ENCODE data around the gene ARMC12.

ARMC12 gene

GRCh38 chr6:35776364-35777215, 39.8 kb downstream of the ARMC12 start, which contains the start of gene CLPSL2:
CLPSL2 (plus strand) TSS chr6:35776598; CDS start chr6:35776619, 21 bp downstream.
- no peak for DNase-seq (ENCODE audit: low read depth in 2 of 2)

- no peak for DNase-seq (ENCODE audit: low read depth in 2 of 2)
These were observed 40.7 kb downstream of the ARMC12 start for GRCh38 chr6:35777356-35778102.

- DNase-seq (ENCODE audit: low read depth in 2 of 2): no peak
These were observed 41.6 kb downstream of the ARMC12 start for GRCh38 chr6:35778437-35778836.

- no peak for DNase-seq (ENCODE audit: low read depth in 2 of 2)
These were observed 43.9 kb downstream of the ARMC12 start, which contains the start of gene CLPSL1 for GRCh38 chr6:35780719-35781118. CLPSL1 (plus strand) TSS chr6:35781019; CDS start chr6:35781111, 92 bp downstream.

GRCh38 chr6:35781290-35781689, 44.5 kb downstream of the ARMC12 start:
- DNase-seq (ENCODE audit: low read depth in 2 of 2): no peak

- DNase-seq (ENCODE audit: low read depth in 2 of 2): no peak
These were observed 45.6 kb downstream of the ARMC12 start for GRCh38 chr6:35782424-35782823.

- no peak for DNase-seq (ENCODE audit: low read depth in 2 of 2)
These were observed 47.4 kb downstream of the ARMC12 start for GRCh38 chr6:35784200-35784599.

- no peak for DNase-seq (ENCODE audit: low read depth in 2 of 2)
These were observed 49.4 kb downstream of the ARMC12 start for GRCh38 chr6:35786272-35786671.

GRCh38 chr6:35786810-35787209, 50.0 kb downstream of the ARMC12 start:
- no peak for DNase-seq (ENCODE audit: low read depth in 2 of 2)

GRCh38 chr6:35787266-35788218, 50.7 kb downstream of the ARMC12 start:
- no peak for DNase-seq (ENCODE audit: low read depth in 2 of 2)

- DNase-seq (ENCODE audit: low read depth in 2 of 2): no peak
These were observed 51.7 kb downstream of the ARMC12 start for GRCh38 chr6:35788423-35788982.

GRCh38 chr6:35790683-35791082, 53.9 kb downstream of the ARMC12 start:
- DNase-seq (ENCODE audit: low read depth in 2 of 2): no peak

GRCh38 chr6:35794536-35795452, 58.0 kb downstream of the ARMC12 start:
- no peak for DNase-seq (ENCODE audit: low read depth in 2 of 2)

GRCh38 chr6:35795453-35796071, 58.7 kb downstream of the ARMC12 start:
- no peak for DNase-seq (ENCODE audit: low read depth in 2 of 2)

GRCh38 chr6:35796236-35796635, 59.4 kb downstream of the ARMC12 start:
- no peak for DNase-seq (ENCODE audit: low read depth in 2 of 2)

- DNase-seq (ENCODE audit: low read depth in 2 of 2): no peak
These were observed 61.1 kb downstream of the ARMC12 start for GRCh38 chr6:35797837-35798526.

All from stimulated activated CD4-positive, alpha-beta T cell treated with anti-CD3 and anti-CD28 coated beads, Interleukin-12 subunit alpha, Interleukin-12 subunit beta, amount 100 ng/mL, for 24 hours (primary cell).